WTC11 (cell line): ENCODE data around the gene MERTK. TPM values are rescaled to one million over a fixed set of nuclear protein-coding genes. Genes with fewer than 3 reads are reported as not detected.
"Not testable (repeated sequence)": the region's sequence is repeated elsewhere in the genome, so short reads cannot be mapped to it uniquely, and the experiment has no call there.

Experiments used
- ATAC-seq: fragments of 200-7000 bp; cut with Tn5 transposase; 2 replicates; pipeline ENCODE4 v1.10.0; 2021; ENCODE audit warnings: mild to moderate bottlenecking, moderate library complexity
- CTCF ChIA-PET: fragments of 300-600 bp; sonication (Branson Sonifier 250); formaldehyde crosslinking; loops from one replicate; lab custom pipeline; 2021; ENCODE audit warnings: antibody characterized with exemption; lab: Charles Lee
- POLR2A ChIA-PET: fragments of 350-600 bp; sonication (Branson Sonifier 250); formaldehyde crosslinking; loops from one replicate; lab custom pipeline; 2021; ENCODE audit warnings: antibody characterized with exemption; lab: Charles Lee
- DNase-seq: peaks from one replicate; pipeline ENCODE4 v3.0.0; 2021; ENCODE audit warnings: low spot score
- H3K27ac Mint-ChIP-seq: 2 replicates; pipeline ENCODE4 v1.8.0; 2021; ENCODE audit warnings: mixed read lengths
- H3K27me3 Mint-ChIP-seq: 2 replicates; pipeline ENCODE4 v1.8.0; 2021; ENCODE audit warnings: low read depth, mild to moderate bottlenecking, moderate library complexity, mixed read lengths
- H3K36me3 Mint-ChIP-seq: 2 replicates; pipeline ENCODE4 v1.8.0; 2021; ENCODE audit warnings: mixed read lengths
- H3K4me1 Mint-ChIP-seq: 2 replicates; pipeline ENCODE4 v1.8.0; 2022; ENCODE audit warnings: mixed read lengths
- H3K4me3 Mint-ChIP-seq: 2 replicates; pipeline ENCODE4 v1.8.0; 2021; ENCODE audit warnings: mild to moderate bottlenecking, moderate library complexity, mixed read lengths
- H3K9me3 Mint-ChIP-seq: 2 replicates; pipeline ENCODE4 v1.8.0; 2021; ENCODE audit warnings: mixed read lengths
- CTCF ChIP-seq: fragments of 200-600 bp; IDR thresholded peaks from 2 replicates; pipeline ENCODE4 v1.8.0; 2022; ENCODE audit warnings: antibody characterized with exemption
- E2F1 ChIP-seq: sonication (generic); formaldehyde crosslinking; IDR thresholded peaks from 2 replicates; pipeline ENCODE4 v1.8.0; 2022; ENCODE audit warnings: mild to moderate bottlenecking, missing genetic modification reagents
- ELF4 ChIP-seq: sonication (generic); formaldehyde crosslinking; IDR thresholded peaks from 2 replicates; pipeline ENCODE4 v1.8.1; 2022; ENCODE audit warnings: low read depth, mild to moderate bottlenecking, moderate library complexity, missing genetic modification reagents
- ESRRA ChIP-seq: sonication (generic); formaldehyde crosslinking; IDR thresholded peaks from 2 replicates; pipeline ENCODE4 v1.8.1; 2022; ENCODE audit warnings: mild to moderate bottlenecking, missing genetic modification reagents, borderline replicate concordance
- GTF2I ChIP-seq: fragments of 250-450 bp; sonication (Bioruptor Pico); conservative IDR thresholded peaks from 2 replicates; pipeline ENCODE4 v1.4.0; 2021; ENCODE audit warnings: mild to moderate bottlenecking
- SMAD3 ChIP-seq: sonication (generic); formaldehyde crosslinking; IDR thresholded peaks from 2 replicates; pipeline ENCODE4 v1.8.0; 2022; ENCODE audit warnings: missing genetic modification reagents, mild to moderate bottlenecking, borderline replicate concordance
- SOX15 ChIP-seq: fragments of 250-450 bp; sonication (Bioruptor Pico); IDR thresholded peaks from 2 replicates; pipeline ENCODE4 v1.9.0; 2021; ENCODE audit warnings: mild to moderate bottlenecking
- TP53 ChIP-seq: sonication (generic); formaldehyde crosslinking; IDR thresholded peaks from 2 replicates; pipeline ENCODE4 v1.8.1; 2023; ENCODE audit warnings: mild to moderate bottlenecking, missing genetic modification reagents
- ZMAT4 ChIP-seq: fragments of 250-450 bp; sonication (Bioruptor Pico); IDR thresholded peaks from 2 replicates; pipeline ENCODE4 v1.9.0; 2021; ENCODE audit warnings: mild to moderate bottlenecking
- ZNF263 ChIP-seq: sonication (generic); formaldehyde crosslinking; IDR thresholded peaks from 2 replicates; pipeline ENCODE4 v1.8.1; 2022; ENCODE audit warnings: low read depth, mild to moderate bottlenecking, moderate library complexity, missing genetic modification reagents
- ZNF416 ChIP-seq: fragments of 250-450 bp; sonication (Bioruptor Pico); IDR thresholded peaks from 2 replicates; pipeline ENCODE4 v1.9.0; 2021; ENCODE audit warnings: mild to moderate bottlenecking, inconsistent platforms
- total RNA-seq: library from RNA; stranded (reverse); gene quantifications from 3 replicates; pipeline ENCODE4 v1.2.3, GENCODE V29; 2021
- TF ChIP-seq, protein P1 (sequence below): sonication (generic); formaldehyde crosslinking; IDR thresholded peaks from 2 replicates; pipeline ENCODE4 v1.8.1; 2023; ENCODE audit warnings: mild to moderate bottlenecking, missing genetic modification reagents, moderate library complexity
- TF ChIP-seq, protein P2 (sequence below): sonication (generic); formaldehyde crosslinking; IDR thresholded peaks from 2 replicates; pipeline ENCODE4 v1.8.1; 2023; ENCODE audit warnings: mild to moderate bottlenecking, moderate library complexity, missing genetic modification reagents
- TF ChIP-seq, protein P3 (sequence below): sonication (generic); formaldehyde crosslinking; IDR thresholded peaks from 2 replicates; pipeline ENCODE4 v1.8.0; 2023; ENCODE audit warnings: missing genetic modification reagents

Gene MERTK
- total RNA-seq, 1 experiment from 2014 or later, result 6.9 TPM

GRCh38 chr2:111904726-111905474 lies 6.5 kb downstream of the MERTK start (continued):
- TF ChIP-seq ZMAT4 (CRISPR knock-in tag) (no peak), ESRRA (no peak)
- TF ChIP-seq, protein P1, sequence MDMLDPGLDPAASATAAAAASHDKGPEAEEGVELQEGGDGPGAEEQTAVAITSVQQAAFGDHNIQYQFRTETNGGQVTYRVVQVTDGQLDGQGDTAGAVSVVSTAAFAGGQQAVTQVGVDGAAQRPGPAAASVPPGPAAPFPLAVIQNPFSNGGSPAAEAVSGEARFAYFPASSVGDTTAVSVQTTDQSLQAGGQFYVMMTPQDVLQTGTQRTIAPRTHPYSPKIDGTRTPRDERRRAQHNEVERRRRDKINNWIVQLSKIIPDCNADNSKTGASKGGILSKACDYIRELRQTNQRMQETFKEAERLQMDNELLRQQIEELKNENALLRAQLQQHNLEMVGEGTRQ (CRISPR knock-in tag), result no peak

- Mint-ChIP-seq H3K27ac (peak overlapping the region; percentile 33; the same call in 1 of the 2 replicates), H3K4me1 (peaks cover 54% of the 10 kb centered on the region)
- H3K36me3 Mint-ChIP-seq, H3K9me3 Mint-ChIP-seq, DNase-seq, ATAC-seq, POLR2A ChIA-PET, H3K27me3 Mint-ChIP-seq, H3K4me3 Mint-ChIP-seq: not testable (repeated sequence)
- CTCF ChIA-PET, result interaction anchor here (0.6 to 1.4 kb wide), 3 partner anchors 14 to 115 kb away, joined by 3 to 4 read pairs (median 4); no protein-coding TSS in a partner anchor
These were observed 7.1 kb downstream of the MERTK start for GRCh38 chr2:111905475-111905869.

DNA sequence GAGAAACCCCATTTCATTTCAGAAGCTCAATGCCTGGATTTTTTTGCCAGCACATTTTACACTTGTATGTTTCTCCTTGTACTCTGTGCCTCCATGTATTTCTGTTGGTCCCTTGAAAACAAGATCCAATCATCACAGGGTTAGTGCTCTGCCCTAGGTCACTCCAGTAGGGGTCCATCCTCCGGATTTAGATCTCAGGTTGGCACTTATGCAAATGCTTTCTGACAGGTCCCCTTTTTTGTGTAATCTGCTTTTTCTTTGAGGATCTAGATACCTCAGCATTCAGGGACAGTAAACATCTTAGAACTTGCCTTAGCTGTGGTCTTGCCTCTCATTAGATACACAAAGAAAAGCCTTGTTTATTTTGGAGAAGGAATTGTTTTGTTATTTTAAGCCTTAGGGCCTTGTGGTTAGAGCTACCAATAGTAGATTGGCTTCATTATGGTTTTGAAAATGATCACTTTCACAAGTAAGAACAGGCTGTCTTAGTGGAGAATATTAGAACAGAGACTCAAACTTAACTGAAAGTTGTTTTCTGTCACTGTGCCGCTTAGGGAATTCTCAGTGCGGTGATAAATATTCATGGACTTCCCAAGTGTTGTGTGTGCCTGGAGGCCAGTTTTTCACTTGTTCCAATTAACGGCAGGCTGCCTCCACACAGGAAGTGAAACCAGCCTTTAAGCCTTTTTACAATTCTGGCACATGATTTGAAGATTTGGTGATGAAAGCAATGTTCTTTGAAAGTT lies 7.8 kb downstream of the MERTK start:
- Mint-ChIP-seq H3K36me3 (no peaks in the 10 kb centered on the region), H3K27me3 (no peaks in the 10 kb centered on the region; the same call in 1 of the 2 replicates), H3K27ac (peak overlapping the region; percentile 33), H3K4me1 (peaks cover 49% of the 10 kb centered on the region), H3K9me3 (no peaks in the 10 kb centered on the region), H3K4me3 (peak overlapping the region; percentile 12; the same call in 1 of the 2 replicates)
- TF ChIP-seq GTF2I (no peak), CTCF (no peak), ZNF263 (CRISPR knock-in tag) (no peak), SMAD3 (CRISPR knock-in tag) (no peak), E2F1 (CRISPR knock-in tag) (no peak), TP53 (no peak), SOX15 (CRISPR knock-in tag) (no peak), ZNF416 (CRISPR knock-in tag) (no peak), ZMAT4 (CRISPR knock-in tag) (no peak), ELF4 (no peak)
- TF ChIP-seq, protein P2, sequence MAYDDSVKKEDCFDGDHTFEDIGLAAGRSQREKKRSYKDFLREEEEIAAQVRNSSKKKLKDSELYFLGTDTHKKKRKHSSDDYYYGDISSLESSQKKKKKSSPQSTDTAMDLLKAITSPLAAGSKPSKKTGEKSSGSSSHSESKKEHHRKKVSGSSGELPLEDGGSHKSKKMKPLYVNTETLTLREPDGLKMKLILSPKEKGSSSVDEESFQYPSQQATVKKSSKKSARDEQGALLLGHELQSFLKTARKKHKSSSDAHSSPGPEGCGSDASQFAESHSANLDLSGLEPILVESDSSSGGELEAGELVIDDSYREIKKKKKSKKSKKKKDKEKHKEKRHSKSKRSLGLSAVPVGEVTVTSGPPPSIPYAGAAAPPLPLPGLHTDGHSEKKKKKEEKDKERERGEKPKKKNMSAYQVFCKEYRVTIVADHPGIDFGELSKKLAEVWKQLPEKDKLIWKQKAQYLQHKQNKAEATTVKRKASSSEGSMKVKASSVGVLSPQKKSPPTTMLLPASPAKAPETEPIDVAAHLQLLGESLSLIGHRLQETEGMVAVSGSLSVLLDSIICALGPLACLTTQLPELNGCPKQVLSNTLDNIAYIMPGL (CRISPR knock-in tag), result no peak
- TF ChIP-seq, protein P3, sequence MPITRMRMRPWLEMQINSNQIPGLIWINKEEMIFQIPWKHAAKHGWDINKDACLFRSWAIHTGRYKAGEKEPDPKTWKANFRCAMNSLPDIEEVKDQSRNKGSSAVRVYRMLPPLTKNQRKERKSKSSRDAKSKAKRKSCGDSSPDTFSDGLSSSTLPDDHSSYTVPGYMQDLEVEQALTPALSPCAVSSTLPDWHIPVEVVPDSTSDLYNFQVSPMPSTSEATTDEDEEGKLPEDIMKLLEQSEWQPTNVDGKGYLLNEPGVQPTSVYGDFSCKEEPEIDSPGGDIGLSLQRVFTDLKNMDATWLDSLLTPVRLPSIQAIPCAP (CRISPR knock-in tag), result no peak
- POLR2A ChIA-PET, result no interaction called here
- DNase-seq, result no peak
- CTCF ChIA-PET, result interaction anchor here (0.6 to 1.4 kb wide), 4 partner anchors 13 to 149 kb away, joined by 3 to 4 read pairs (median 4); partner anchors contain the start of gene TMEM87B
- peak; percentile 27; the same call in 1 of the 2 replicates for ATAC-seq
